GM18909 (cell line): Measurements from ENCODE around the gene SLC20A1.
"Not testable (repeated sequence)": the region's sequence is repeated elsewhere in the genome, so short reads cannot be mapped to it uniquely, and the experiment has no call there.

Experiments used
- ATAC-seq: cut with Tn5 transposase; IDR thresholded peaks from one replicate; pipeline ENCODE4 v1.9.1; 2021; ENCODE audit warnings: mild to moderate bottlenecking; ENCODE audit not compliant: unreplicated experiment, poor library complexity

The SLC20A1 gene

GRCh38 chr2:112644155-112644932 lies 1.4 kb upstream of the SLC20A1 start:
- no peak for ATAC-seq

- peak; percentile 5 for ATAC-seq
Measured at GRCh38 chr2:112644933-112645309, 818 bp upstream of the SLC20A1 start.

- peak; percentile 22 for ATAC-seq
Measured at GRCh38 chr2:112646102-112646719, 472 bp downstream of the SLC20A1 start.

DNA sequence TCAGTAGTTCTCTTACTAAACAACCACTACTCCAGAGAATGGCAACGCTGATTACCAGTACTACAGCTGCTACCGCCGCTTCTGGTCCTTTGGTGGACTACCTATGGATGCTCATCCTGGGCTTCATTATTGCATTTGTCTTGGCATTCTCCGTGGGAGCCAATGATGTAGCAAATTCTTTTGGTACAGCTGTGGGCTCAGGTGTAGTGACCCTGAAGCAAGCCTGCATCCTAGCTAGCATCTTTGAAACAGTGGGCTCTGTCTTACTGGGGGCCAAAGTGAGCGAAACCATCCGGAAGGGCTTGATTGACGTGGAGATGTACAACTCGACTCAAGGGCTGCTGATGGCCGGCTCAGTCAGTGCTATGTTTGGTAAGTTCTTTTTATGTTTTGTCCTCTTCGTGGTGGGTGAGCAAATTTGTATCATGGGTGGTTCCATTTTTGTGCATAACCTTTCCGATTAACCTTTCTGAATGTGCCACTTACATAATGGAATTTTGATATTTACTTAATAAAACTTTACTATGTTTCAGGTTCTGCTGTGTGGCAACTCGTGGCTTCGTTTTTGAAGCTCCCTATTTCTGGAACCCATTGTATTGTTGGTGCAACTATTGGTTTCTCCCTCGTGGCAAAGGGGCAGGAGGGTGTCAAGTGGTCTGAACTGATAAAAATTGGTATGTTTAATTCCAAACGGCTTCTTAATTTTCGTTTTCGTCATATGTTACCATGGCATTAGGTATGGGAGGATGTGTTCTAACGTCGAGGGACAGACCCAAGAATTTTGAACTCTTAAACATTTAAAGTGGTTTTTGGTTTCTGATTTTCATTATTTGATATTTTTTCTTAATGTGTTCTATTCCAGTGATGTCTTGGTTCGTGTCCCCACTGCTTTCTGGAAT lies 1.3 kb downstream of the SLC20A1 start:
- ATAC-seq, result no peak

DNA sequence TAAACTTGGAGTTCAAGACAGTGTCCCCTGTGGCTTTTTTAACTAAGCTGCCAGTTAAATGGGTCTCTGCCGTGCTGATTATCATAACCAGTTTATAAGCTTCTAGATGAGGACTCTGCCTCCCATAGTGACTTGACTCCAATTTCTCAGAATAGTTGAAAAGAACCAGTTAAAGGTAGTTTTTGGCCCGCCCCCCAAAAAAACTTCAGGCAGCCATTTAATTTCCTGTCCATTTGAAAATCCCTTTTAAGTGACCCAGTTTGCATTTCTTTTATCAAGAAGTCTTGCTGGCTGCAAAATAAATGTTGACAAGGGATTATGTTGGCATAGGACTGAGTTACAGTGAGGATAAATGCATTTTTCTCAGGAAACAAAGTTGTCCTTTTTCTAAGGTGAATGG lies 2.3 kb downstream of the SLC20A1 start:
- no peak for ATAC-seq

- no peak for ATAC-seq
Measured at GRCh38 chr2:112656679-112657078, 10.9 kb downstream of the SLC20A1 start.

- no peak for ATAC-seq
Measured at GRCh38 chr2:112658301-112658700, 12.6 kb downstream of the SLC20A1 start.

DNA sequence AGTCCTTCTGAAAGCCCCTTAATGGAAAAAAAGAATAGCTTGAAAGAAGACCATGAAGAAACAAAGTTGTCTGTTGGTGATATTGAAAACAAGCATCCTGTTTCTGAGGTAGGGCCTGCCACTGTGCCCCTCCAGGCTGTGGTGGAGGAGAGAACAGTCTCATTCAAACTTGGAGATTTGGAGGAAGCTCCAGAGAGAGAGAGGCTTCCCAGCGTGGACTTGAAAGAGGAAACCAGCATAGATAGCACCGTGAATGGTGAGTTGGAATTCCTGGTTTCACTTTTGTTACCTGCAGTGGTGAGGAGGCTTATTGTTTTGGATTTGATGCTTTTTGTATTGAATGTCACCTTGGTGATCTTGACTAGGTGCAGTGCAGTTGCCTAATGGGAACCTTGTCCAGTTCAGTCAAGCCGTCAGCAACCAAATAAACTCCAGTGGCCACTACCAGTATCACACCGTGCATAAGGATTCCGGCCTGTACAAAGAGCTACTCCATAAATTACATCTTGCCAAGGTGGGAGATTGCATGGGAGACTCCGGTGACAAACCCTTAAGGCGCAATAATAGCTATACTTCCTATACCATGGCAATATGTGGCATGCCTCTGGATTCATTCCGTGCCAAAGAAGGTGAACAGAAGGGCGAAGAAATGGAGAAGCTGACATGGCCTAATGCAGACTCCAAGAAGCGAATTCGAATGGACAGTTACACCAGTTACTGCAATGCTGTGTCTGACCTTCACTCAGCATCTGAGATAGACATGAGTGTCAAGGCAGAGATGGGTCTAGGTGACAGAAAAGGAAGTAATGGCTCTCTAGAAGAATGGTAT lies 13.3 kb downstream of the SLC20A1 start:
- ATAC-seq, result no peak

GRCh38 chr2:112660138-112660537 lies 14.4 kb downstream of the SLC20A1 start:
- ATAC-seq, result no peak

- ATAC-seq, result no peak
Measured at GRCh38 chr2:112661656-112662305, 16.0 kb downstream of the SLC20A1 start.

DNA sequence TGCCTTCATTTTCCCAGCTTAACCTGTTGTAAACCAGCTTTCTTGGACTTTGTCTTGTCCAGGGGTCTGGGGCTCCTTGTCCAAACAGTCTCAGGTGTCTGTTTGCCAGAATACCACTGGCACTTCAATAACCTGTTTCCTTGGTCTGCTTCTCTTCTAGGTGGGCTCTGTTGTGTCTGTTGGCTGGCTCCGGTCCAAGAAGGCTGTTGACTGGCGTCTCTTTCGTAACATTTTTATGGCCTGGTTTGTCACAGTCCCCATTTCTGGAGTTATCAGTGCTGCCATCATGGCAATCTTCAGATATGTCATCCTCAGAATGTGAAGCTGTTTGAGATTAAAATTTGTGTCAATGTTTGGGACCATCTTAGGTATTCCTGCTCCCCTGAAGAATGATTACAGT lies 17.0 kb downstream of the SLC20A1 start:
- ATAC-seq, result no peak

DNA sequence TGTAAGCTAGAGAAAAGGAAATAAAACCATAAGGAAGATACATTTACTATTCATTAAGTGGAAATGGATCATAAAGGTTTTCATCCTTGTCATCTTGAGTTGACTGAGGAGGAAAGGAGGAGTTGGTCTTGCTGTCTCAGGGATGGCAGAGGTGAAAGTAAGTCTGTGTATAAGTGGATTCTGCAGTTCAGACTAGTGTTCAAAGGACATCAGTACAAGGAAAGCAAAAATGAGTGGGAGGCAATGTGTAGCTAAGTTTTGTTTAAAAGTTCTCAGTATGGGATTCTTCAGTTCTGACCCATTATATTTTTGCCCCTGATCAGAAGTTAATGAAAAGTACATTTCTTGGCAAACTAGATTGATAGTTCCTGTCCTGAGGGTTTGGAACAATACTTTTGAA lies 18.9 kb downstream of the SLC20A1 start:
- ATAC-seq, result no peak

DNA sequence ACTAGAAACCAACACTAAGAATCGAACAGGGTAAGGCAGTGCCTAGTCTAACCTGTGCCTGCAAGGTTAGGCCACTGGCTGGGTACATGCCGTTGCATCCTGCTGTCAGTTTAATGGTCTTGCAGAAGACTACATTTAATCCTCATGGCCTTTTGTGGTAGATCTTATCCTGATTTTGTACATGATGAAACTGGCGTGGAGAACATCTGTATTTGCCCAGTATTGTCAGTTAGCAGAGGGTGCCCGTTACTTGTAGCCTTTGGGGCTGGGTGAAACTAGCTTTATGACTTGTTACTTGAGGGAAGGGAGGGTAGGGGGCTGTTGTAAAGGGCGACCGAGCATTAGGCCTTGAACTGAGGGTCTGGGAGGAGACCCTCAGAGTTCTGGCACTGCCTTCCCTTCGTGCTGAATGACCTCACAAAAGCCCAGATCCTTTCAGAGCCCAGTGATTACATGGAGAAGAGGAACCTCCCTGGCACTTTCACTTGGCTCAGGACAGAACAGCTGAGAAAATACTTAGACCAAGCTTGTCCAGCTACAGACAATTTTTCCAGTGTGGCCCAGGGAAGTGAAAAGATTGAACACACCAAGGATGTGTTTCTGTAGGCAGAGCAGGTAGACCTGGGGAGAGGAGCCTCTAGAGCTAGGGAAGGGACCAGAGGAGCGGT lies 19.5 kb downstream of the SLC20A1 start:
- no peak for ATAC-seq

DNA sequence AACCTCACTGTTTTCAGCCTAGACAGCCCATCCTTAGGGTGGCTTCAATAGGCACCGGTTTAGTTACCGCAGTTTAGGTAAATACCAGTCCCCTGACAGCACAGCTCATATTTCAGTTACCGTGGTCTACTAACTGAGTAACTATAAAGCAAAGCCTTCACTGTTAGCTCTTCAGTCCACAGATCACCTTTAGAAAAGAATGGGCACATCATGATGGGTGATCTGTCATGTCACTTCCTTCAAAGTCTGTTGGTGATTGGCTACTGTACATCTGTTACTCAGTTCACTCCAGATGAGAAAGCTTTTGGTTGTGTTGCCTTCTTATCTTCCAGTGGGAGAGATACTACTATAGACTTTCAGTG lies 21.0 kb downstream of the SLC20A1 start:
- ATAC-seq, result no peak

DNA sequence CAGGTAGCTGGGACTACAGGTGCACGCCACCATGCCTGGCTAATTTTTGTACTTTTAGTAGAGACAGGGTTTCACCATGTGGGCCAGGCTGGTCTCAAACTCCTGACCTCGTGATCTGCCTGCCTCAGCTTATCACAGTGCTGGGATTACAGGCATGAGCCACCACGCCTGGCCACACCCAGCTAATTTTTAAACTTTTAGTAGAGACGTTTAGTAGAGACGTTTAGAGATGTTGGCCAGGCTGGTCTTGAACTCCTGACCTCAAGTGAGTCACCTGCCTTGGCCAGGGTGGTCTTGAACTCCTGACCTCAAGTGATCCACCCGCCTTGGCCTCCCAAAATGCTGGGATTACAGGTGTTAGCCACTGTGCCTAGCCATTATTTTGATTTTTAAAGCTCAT lies 21.8 kb downstream of the SLC20A1 start:
- not testable (repeated sequence) for ATAC-seq

DNA sequence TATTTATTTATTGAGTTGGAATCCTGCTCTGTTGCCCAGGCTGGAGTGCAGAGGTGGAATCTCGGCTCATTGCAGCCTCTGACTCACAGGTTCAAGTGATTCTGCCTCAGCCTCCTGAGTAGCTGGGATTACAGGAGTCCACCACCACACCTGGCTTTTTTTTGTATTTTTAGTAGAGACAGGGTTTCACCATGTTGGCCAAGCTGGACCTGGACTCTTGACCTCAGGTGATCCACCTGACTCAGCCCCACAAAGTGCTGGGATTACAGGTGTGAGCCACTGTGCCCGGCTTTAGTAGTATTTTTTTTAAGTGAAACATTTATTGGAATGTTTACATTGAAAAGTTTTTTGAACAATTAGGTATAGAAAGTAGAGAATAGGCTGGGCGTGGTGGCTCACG lies 23.9 kb downstream of the SLC20A1 start:
- no peak for ATAC-seq

- ATAC-seq, result no peak
Measured at GRCh38 chr2:112670252-112671022, 24.7 kb downstream of the SLC20A1 start.

DNA sequence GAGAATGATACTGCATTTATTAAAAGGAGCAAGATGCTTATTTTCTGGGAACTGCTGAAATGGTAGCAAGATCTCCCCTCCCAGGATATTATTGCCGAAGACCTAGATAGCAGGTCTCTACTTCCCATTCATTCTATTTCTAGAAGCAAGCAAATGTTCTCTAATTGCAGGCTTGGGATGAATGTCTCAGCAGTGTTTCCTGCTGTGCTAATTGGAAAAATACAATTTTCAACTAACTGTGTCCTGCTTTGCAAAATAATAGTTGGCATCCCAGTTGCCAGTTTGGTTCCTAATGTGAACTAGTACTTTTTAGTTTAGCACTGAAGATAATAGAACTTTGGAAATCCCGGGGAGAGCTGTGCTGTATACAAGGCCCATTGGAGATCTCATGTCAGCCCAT lies 26.1 kb downstream of the SLC20A1 start:
- no peak for ATAC-seq

- no peak for ATAC-seq
Measured at GRCh38 chr2:112673008-112673407, 27.3 kb downstream of the SLC20A1 start.
